Prostate gland (tissue), 2 donors: Measurements from ENCODE around the gene RPA1. TPM values are rescaled to one million over a fixed set of nuclear protein-coding genes. Genes with fewer than 3 reads are reported as not detected.

Source experiments
- DNase-seq: peaks from one replicate; pipeline ENCODE4 v3.0.0-alpha.2; 2019; ENCODE audit warnings: low spot score
- H3K27ac ChIP-seq, 2 donors: fragments of 200-600 bp; sonication (generic); 2 replicates each; pipeline ENCODE4 v1.5.1; 2017 to 2019
- H3K27me3 ChIP-seq: fragments of 200-600 bp; sonication (generic); replicated peaks from 2 replicates; pipeline ENCODE4 v1.5.1; 2019; ENCODE audit not compliant: insufficient read depth
- H3K36me3 ChIP-seq, 2 donors: fragments of 200-600 bp; sonication (generic); 1 replicate in 1 of 2; 2 replicates in 1 of 2; pipeline versions ENCODE4 v1.5.1 to v1.8.1; 2017 to 2019
- H3K4me1 ChIP-seq: fragments of 200-600 bp; sonication (generic); replicated peaks from 2 replicates; pipeline ENCODE4 v1.5.1; 2019
- H3K4me3 ChIP-seq, 2 donors: fragments of 200-600 bp; sonication (generic); 2 replicates each; pipeline ENCODE4 v1.5.1; 2017 to 2019
- H3K9me3 ChIP-seq: fragments of 200-600 bp; sonication (generic); 2 replicates; pipeline ENCODE4 v1.5.1; 2017
- POLR2A ChIP-seq: fragments of 450-650 bp; IDR thresholded peaks from one replicate; pipeline ENCODE4 v1.6.1; 2016; ENCODE audit warnings: antibody characterized with exemption, mild to moderate bottlenecking
- POLR2AphosphoS5 ChIP-seq: sonication (generic); formaldehyde crosslinking; IDR thresholded peaks from one replicate; pipeline ENCODE4 v1.6.1; 2017; ENCODE audit warnings: antibody characterized with exemption
- WGBS: methylation state at CpG from one replicate; pipeline ENCODE4 v1.1.5; 2018; 5-methylcytosine and 5-hydroxymethylcytosine counted together
- intact Hi-C: fragments of 100-400 bp; cut with DNase I; formaldehyde crosslinking; loops from one replicate; pipeline ENCODE4 v1.14.2; 2022
- total RNA-seq, 2 donors: library from RNA; depleted of rRNA; stranded (reverse); fragments of >200 nt; gene quantifications; one replicate each; pipeline ENCODE4 v1.1.0, GENCODE V29; 2016
- TF ChIP-seq, protein P1 (sequence below), 4 experiments: fragments of 200-600 bp in 2 of 4; fragments of 450-650 bp in 2 of 4; sonication (generic) in 2 of 4; IDR thresholded peaks; 1 replicate in 3 of 4; 2 replicates in 1 of 4; pipeline ENCODE4 v1.5.1; 2016 to 2019; ENCODE audit warnings: antibody characterized with exemption in 4 of 4, mild to moderate bottlenecking in 2 of 4, moderate library complexity in 2 of 4

RPA1 gene
- total RNA-seq, 2 donors from 2014 or later = 33.0 to 34.0 TPM

DNA sequence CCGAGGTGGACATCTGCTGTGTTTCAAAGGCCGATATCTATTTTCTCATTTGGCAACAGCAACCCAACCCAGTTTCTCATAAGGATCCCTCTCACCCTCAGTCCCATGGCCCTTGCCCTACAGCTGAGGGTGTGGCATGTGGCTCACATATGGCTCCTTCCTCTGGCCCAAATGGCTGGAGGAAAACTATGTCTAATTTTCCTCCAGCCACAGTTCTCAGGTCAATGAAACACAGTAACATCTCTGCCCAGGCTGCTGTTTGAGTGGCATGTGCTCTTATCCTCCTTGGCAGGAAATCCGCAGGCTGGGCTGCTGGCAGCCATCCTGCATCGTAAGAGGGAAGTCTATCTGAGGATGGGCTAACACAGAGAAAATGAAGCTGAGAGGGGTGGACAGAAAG is 43.9 kb upstream of the RPA1 start:
- Histone ChIP-seq H3K4me1 (peaks cover 17% of the 10 kb centered on the region), H3K27ac (peak overlapping the region; percentile 81 to 85), H3K9me3 (no peaks in the 10 kb centered on the region), H3K4me3 (no peak overlapping the region), H3K27me3 (no peaks in the 10 kb centered on the region), H3K36me3 (no peaks in the 10 kb centered on the region)
- intact Hi-C loops = loop anchor here (2.0 to 5.0 kb wide), 2 partner anchors 41 to 65 kb away; partner anchors contain the start of gene SMYD4
- TF ChIP-seq POLR2AphosphoS5 (no peak), POLR2A (no peak)
- TF ChIP-seq, protein P1, sequence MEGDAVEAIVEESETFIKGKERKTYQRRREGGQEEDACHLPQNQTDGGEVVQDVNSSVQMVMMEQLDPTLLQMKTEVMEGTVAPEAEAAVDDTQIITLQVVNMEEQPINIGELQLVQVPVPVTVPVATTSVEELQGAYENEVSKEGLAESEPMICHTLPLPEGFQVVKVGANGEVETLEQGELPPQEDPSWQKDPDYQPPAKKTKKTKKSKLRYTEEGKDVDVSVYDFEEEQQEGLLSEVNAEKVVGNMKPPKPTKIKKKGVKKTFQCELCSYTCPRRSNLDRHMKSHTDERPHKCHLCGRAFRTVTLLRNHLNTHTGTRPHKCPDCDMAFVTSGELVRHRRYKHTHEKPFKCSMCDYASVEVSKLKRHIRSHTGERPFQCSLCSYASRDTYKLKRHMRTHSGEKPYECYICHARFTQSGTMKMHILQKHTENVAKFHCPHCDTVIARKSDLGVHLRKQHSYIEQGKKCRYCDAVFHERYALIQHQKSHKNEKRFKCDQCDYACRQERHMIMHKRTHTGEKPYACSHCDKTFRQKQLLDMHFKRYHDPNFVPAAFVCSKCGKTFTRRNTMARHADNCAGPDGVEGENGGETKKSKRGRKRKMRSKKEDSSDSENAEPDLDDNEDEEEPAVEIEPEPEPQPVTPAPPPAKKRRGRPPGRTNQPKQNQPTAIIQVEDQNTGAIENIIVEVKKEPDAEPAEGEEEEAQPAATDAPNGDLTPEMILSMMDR (IDR thresholded peaks at IDR 0.05) = no peak
- DNase-seq = no peak
- 78% methylated on average over 4 of the region's 4 CpGs for WGBS

DNA sequence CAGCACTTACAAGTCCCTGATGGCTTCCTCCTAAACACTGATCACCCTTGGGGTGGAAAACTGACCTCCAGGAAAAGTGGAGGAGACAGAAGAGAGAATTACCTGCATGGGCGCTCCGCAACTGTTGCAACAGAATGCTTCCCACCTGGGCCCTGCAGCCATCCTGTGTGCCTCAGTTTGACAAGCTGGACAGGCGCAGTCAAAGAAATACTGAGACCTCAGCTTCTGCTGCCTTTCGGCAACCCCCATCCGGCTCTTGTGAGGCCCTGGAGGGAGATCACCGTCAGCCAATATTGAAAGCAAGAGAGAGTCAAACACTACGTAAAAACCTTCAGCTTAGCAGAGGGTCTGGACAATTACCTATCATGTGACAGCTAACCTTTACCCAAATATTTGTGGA is 43.1 kb upstream of the RPA1 start:
- TF ChIP-seq POLR2AphosphoS5 (no peak), POLR2A (no peak)
- TF ChIP-seq, protein P1 (IDR thresholded peaks at IDR 0.05) = no peak
- Histone ChIP-seq H3K36me3 (no peaks in the 10 kb centered on the region), H3K4me3 (no peak overlapping the region), H3K4me1 (peaks cover 17% of the 10 kb centered on the region), H3K27ac (peak overlapping the region; percentile 81 to 85), H3K9me3 (no peaks in the 10 kb centered on the region), H3K27me3 (no peaks in the 10 kb centered on the region)
- no peak for DNase-seq
- WGBS = 70% methylated on average over 7 of the region's 7 CpGs
- intact Hi-C loops = loop anchor here (5.0 kb wide), 1 partner anchor 41 kb away; the partner anchor contains the start of gene SMYD4

DNA sequence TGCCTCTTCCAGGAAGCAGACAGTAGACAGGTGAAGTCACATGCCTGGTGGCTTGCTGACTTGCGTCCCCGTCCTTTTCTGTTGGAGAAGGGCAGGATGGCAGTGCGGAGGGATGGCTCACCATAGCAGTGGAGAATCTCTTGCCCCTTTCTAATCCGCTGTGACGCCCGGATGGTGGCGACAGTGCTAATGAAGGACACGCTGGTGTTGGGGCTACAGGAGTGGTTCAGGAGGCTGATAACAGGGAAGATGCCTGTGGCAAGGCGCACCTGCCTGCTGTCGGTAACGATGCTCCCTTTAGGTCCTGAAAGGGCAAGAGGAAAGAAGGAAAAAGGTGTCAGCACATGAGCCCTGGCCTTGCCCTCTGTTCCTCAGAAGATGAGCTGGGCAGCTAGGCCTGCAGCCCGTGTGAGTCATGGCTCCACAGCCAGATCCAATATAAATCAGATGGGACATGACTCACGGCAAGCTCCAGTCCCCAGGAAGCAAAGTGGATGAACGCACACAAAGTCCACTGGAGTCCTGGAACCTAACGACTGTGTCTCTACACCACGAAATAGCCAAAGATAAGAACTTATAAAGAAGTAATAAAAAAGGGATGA is 42.4 kb upstream of the RPA1 start:
- H3K4me1 ChIP-seq = peaks cover 17% of the 10 kb centered on the region
- H3K36me3 ChIP-seq = no peaks in the 10 kb centered on the region
- TF ChIP-seq POLR2AphosphoS5 (peak; percentile 75), POLR2A (no peak)
- TF ChIP-seq, protein P1 (IDR thresholded peaks at IDR 0.05) = no peak
- no peaks in the 10 kb centered on the region for H3K9me3 ChIP-seq
- H3K27me3 ChIP-seq = no peaks in the 10 kb centered on the region
- H3K27ac ChIP-seq = peak overlapping the region; percentile 81 to 85
- H3K4me3 ChIP-seq = no peak overlapping the region
- intact Hi-C loops = loop anchor here (5.0 kb wide), 1 partner anchor 40 kb away; the partner anchor contains the start of gene SMYD4
- WGBS = 69% methylated on average over 16 of the region's 16 CpGs
- peak; percentile 60 for DNase-seq

DNA sequence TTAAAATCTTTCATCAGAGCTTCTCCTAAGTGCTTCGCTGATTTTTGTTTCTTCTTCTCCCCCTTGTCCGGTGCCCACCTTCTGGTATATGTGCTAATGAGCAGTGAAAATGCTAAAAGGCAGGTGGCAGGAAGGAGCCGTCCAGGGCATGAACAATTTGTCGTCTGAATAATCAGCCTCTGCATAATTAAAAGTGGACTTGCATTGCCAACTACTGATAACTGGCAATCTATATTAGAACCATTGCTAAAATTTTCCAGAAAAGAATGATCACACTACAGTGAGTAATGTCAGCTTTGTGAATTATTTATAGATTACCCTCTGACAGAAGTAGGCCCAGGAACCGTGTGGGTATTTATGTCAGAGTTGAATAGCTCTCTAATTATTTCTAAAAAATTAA is 39.9 kb upstream of the RPA1 start:
- no peak overlapping the region for H3K4me3 ChIP-seq
- intact Hi-C loops = loop anchor here (5.0 kb wide), 1 partner anchor 37 kb away; the partner anchor contains the start of gene SMYD4

More for the DNA sequence above, 39.9 kb upstream of the RPA1 start:
- Histone ChIP-seq H3K9me3 (no peaks in the 10 kb centered on the region), H3K4me1 (peaks cover 4% of the 10 kb centered on the region), H3K27ac (no peak overlapping the region), H3K27me3 (no peaks in the 10 kb centered on the region), H3K36me3 (no peaks in the 10 kb centered on the region)
- TF ChIP-seq POLR2AphosphoS5 (no peak), POLR2A (no peak)
- TF ChIP-seq, protein P1 (IDR thresholded peaks at IDR 0.05) = no peak
- 75% methylated on average over 5 of the region's 5 CpGs for WGBS
- no peak for DNase-seq
